Measurements from ENCODE around the gene PDE2A. TPM values are rescaled to one million over a fixed set of nuclear protein-coding genes. Genes with fewer than 3 reads are reported as not detected.

Gene PDE2A
- total RNA-seq, 3 donors from 2014 or later: 23.7 to 85.9 (median 67.0) TPM

DNA sequence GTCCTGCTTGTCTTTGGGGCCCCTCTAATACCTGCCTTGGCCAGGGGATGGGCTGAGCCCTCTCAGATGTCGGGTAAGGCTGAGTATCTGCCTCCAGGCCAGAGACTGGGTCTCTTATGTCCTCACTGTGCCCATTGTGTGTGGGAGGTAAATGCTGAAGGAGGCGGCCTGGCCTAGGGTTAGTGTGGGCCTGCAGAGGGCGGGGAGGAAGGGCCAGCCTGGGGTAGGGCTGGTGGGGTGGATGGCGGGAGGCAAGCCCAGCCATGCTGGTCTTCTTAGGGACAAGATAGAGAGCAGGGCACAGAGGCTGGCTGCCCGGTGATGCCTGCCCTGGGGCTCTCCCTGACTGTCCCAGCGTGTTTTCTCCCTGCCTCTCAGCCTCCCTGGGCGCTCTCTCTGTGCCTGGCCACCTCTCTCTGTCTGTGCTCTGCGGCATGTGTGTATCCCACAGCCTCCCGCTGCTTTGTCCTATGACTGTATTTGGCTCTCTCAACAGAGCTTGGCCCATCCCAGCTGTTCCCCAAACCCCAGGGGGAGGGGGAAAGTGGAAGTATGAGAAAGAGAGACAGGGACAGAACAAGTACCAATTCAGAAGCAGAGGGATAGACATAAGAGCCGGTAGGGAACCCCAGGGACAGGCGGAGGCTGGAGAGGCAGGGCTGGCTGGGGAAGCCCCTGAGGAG lies 57.0 kb downstream of the PDE2A start:
- DNase-seq (ENCODE audit: low spot score in 2 of 2): no peak
- TF ChIP-seq POLR2A (IDR thresholded peaks at IDR 0.05): no peak
- peak overlapping the region; percentile 25 to 79 for H3K27ac ChIP-seq
- no peak overlapping the region for H3K4me3 ChIP-seq
- no peaks in the 10 kb centered on the region for H3K9me3 ChIP-seq
- peaks cover 0 to 4% of the 10 kb centered on the region in 2 donors for H3K27me3 ChIP-seq
- intact Hi-C loops (cut with DNase I; ENCODE audit: low total_unique reads): no loop called here
- H3K4me1 ChIP-seq: no peaks in the 10 kb centered on the region
- no peaks in the 10 kb centered on the region for H3K36me3 ChIP-seq

DNA sequence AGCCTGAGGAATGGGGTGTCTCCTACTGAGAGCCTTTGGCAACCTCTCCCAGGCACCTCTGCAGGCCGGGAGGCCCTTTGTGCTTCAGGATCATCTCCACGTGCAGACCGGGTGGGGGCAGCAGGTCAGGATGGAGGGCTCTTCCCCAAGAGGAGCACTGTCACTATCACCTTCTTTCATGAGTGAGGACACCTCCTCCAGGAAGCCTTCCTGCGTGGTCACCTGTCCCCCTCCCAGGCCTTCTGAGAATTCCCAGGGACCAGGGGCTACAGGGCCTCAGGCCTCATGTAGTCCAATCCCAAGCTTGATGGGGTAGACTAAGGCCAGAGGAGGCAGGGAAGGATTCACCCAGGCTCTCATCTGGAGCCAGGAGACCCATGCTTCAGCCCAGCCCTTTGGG lies 57.6 kb downstream of the PDE2A start:
- DNase-seq (ENCODE audit: low spot score in 2 of 2): no peak

DNA sequence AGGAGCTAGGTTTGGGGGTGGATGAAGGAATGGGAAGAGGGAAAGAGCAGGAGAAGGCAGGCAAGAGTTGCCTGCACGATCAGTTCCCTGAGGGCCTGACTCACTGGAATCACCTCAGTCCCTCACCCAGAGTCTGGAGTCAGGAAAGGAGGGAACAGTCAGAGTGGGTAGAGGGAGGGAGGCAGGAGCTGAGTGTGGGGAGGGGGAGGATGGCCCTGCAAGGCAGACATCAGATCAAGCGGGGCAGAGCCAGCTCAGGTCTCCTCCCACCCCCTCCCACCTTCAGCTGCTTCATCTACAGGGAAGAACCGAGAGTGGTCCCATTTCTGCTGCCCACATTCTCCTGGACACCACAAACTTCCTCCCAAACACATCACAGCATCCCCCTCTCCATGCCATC lies 58.9 kb downstream of the PDE2A start:
- H3K9me3 ChIP-seq: no peaks in the 10 kb centered on the region
- H3K36me3 ChIP-seq: no peaks in the 10 kb centered on the region
- H3K4me3 ChIP-seq: no peak overlapping the region
- no peak overlapping the region for H3K27ac ChIP-seq
- TF ChIP-seq, protein P1, sequence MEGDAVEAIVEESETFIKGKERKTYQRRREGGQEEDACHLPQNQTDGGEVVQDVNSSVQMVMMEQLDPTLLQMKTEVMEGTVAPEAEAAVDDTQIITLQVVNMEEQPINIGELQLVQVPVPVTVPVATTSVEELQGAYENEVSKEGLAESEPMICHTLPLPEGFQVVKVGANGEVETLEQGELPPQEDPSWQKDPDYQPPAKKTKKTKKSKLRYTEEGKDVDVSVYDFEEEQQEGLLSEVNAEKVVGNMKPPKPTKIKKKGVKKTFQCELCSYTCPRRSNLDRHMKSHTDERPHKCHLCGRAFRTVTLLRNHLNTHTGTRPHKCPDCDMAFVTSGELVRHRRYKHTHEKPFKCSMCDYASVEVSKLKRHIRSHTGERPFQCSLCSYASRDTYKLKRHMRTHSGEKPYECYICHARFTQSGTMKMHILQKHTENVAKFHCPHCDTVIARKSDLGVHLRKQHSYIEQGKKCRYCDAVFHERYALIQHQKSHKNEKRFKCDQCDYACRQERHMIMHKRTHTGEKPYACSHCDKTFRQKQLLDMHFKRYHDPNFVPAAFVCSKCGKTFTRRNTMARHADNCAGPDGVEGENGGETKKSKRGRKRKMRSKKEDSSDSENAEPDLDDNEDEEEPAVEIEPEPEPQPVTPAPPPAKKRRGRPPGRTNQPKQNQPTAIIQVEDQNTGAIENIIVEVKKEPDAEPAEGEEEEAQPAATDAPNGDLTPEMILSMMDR (IDR thresholded peaks at IDR 0.05): no peak
- no peak for TF ChIP-seq POLR2AphosphoS5 (IDR thresholded peaks at IDR 0.05)
- TF ChIP-seq POLR2A (IDR thresholded peaks at IDR 0.05): no peak
- intact Hi-C loops (cut with DNase I; ENCODE audit: low total_unique reads): no loop called here
- peaks cover 0 to 4% of the 10 kb centered on the region in 2 donors for H3K27me3 ChIP-seq
- DNase-seq (ENCODE audit: low spot score in 2 of 2): no peak
- no peaks in the 10 kb centered on the region for H3K4me1 ChIP-seq

More for the DNA sequence above, 57.6 kb downstream of the PDE2A start:
- Histone ChIP-seq H3K27ac (peak overlapping the region in 1 of 2 donors; percentile 79), H3K36me3 (no peaks in the 10 kb centered on the region), H3K27me3 (peaks cover 0 to 4% of the 10 kb centered on the region in 2 donors), H3K4me3 (no peak overlapping the region), H3K9me3 (no peaks in the 10 kb centered on the region), H3K4me1 (no peaks in the 10 kb centered on the region)
- TF ChIP-seq, protein P1 (IDR thresholded peaks at IDR 0.05): no peak
- TF ChIP-seq POLR2AphosphoS5 (IDR thresholded peaks at IDR 0.05) (no peak), POLR2A (IDR thresholded peaks at IDR 0.05) (no peak)
- intact Hi-C loops (cut with DNase I; ENCODE audit: low total_unique reads): no loop called here

DNA sequence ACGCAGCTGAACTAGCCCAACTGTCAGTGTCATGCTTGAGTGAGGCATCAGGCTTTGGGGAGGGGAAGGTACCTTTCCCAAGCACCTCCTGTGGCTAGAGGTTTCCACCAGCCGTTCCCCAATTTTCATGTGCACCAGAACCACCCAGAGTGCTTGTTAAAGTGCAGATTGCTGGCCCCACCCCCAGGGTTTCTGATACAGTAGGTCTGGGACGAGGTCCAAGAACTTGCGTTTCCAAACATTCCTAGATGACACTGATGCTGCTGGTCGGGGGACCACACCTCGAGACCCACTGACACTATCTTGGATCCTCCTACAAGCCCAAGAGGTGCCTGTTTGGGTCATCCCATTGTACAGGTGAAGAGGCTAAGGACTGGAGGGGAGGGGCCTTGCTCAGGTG lies 59.8 kb downstream of the PDE2A start:
- no peak overlapping the region for H3K27ac ChIP-seq
- TF ChIP-seq, protein P1 (IDR thresholded peaks at IDR 0.05): no peak
- no peak for TF ChIP-seq POLR2AphosphoS5 (IDR thresholded peaks at IDR 0.05)
- no peak for TF ChIP-seq POLR2A (IDR thresholded peaks at IDR 0.05)
- H3K36me3 ChIP-seq: no peaks in the 10 kb centered on the region
- H3K27me3 ChIP-seq: peaks cover 0 to 4% of the 10 kb centered on the region in 2 donors
- DNase-seq (ENCODE audit: low spot score in 2 of 2): no peak
- intact Hi-C loops (cut with DNase I; ENCODE audit: low total_unique reads): no loop called here
- H3K9me3 ChIP-seq: no peaks in the 10 kb centered on the region
- no peak overlapping the region for H3K4me3 ChIP-seq
- no peaks in the 10 kb centered on the region for H3K4me1 ChIP-seq

DNA sequence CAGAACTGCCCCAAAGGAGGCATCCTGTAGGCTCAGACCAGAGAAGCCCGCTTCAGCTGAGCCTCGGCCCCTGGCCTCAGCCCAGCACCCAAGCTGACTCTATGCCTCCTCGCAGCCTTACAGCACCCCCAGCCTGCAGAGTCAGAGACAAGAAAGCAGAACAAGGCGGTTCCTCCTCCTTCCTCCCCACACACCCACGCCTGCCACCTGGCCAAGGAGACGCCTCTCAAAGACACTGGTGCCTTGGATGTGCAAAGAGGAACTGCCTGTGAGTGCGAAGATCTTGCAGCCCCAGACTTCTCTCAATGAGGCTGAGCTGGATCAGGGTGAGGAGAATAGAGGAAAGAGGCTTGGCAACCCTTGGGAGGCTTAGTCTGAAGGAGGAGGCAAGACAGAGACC lies 60.2 kb downstream of the PDE2A start:
- H3K4me3 ChIP-seq: no peak overlapping the region
- H3K27me3 ChIP-seq: peaks cover 0 to 4% of the 10 kb centered on the region in 2 donors
- no peaks in the 10 kb centered on the region for H3K4me1 ChIP-seq
- no peak for DNase-seq (ENCODE audit: low spot score in 2 of 2)
- no peak for TF ChIP-seq POLR2A (IDR thresholded peaks at IDR 0.05)
- TF ChIP-seq, protein P1 (IDR thresholded peaks at IDR 0.05): no peak
- no peak for TF ChIP-seq POLR2AphosphoS5 (IDR thresholded peaks at IDR 0.05)
- H3K27ac ChIP-seq: no peak overlapping the region
- intact Hi-C loops (cut with DNase I; ENCODE audit: low total_unique reads): no loop called here
- no peaks in the 10 kb centered on the region for H3K9me3 ChIP-seq
- H3K36me3 ChIP-seq: no peaks in the 10 kb centered on the region

Data from breast epithelium (tissue), 4 donors.